ENCODE data around the gene LRCH1.
"Not testable (repeated sequence)": the region's sequence is repeated elsewhere in the genome, so short reads cannot be mapped to it uniquely, and the experiment has no call there.

The LRCH1 gene, protein sequence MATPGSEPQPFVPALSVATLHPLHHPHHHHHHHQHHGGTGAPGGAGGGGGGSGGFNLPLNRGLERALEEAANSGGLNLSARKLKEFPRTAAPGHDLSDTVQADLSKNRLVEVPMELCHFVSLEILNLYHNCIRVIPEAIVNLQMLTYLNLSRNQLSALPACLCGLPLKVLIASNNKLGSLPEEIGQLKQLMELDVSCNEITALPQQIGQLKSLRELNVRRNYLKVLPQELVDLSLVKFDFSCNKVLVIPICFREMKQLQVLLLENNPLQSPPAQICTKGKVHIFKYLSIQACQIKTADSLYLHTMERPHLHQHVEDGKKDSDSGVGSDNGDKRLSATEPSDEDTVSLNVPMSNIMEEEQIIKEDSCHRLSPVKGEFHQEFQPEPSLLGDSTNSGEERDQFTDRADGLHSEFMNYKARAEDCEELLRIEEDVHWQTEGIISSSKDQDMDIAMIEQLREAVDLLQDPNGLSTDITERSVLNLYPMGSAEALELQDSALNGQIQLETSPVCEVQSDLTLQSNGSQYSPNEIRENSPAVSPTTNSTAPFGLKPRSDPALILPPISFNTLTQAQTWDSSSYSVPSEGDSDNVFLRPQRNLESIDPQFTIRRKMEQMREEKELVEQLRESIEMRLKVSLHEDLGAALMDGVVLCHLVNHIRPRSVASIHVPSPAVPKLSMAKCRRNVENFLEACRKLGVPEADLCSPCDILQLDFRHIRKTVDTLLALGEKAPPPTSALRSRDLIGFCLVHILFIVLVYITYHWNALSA

DNA sequence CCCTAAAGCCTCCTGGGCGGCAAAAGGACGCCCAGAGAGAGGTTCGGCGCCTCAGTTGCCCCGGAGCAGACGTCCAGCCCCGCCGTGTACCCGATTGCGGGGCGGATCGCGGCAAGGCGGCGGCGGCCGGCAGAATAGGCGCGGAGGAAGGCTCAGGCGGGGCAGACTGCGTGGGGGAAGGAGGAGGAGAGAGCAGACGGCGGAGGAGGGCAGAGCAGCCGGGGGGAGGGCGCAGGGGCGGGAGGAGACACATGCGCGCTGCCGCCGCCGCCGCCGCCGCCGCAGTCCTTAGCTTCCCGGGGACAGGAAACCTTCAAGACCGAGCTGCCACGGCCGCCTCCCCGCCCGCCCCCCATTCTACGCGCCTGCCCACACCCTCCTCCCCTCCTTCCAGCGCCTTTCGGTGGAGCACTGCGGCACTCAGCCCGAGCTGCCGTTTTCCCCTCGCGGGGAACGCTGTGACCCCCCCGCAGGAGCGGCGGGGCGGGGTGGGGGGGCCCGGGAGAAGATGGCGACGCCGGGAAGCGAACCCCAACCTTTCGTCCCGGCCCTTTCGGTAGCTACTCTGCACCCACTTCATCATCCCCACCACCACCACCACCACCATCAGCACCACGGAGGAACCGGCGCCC is at the start of gene LRCH1:
LRCH1 (plus strand) TSS at position 282 of the 632 bp plus-strand sequence; CDS start at position 509, 227 bp downstream.
- peak within 1 kb of the TSS; percentile 98 for H3K4me3 ChIP-seq (ENCODE audit: low read depth, low read length)
- TF ChIP-seq, protein P1, sequence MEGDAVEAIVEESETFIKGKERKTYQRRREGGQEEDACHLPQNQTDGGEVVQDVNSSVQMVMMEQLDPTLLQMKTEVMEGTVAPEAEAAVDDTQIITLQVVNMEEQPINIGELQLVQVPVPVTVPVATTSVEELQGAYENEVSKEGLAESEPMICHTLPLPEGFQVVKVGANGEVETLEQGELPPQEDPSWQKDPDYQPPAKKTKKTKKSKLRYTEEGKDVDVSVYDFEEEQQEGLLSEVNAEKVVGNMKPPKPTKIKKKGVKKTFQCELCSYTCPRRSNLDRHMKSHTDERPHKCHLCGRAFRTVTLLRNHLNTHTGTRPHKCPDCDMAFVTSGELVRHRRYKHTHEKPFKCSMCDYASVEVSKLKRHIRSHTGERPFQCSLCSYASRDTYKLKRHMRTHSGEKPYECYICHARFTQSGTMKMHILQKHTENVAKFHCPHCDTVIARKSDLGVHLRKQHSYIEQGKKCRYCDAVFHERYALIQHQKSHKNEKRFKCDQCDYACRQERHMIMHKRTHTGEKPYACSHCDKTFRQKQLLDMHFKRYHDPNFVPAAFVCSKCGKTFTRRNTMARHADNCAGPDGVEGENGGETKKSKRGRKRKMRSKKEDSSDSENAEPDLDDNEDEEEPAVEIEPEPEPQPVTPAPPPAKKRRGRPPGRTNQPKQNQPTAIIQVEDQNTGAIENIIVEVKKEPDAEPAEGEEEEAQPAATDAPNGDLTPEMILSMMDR (IDR thresholded peaks at IDR 0.05; ENCODE audit: insufficient read depth, low read depth, low read length, missing control alignments): no peak
- DNase-seq (ENCODE audit: low read depth): peak; percentile 96

DNA sequence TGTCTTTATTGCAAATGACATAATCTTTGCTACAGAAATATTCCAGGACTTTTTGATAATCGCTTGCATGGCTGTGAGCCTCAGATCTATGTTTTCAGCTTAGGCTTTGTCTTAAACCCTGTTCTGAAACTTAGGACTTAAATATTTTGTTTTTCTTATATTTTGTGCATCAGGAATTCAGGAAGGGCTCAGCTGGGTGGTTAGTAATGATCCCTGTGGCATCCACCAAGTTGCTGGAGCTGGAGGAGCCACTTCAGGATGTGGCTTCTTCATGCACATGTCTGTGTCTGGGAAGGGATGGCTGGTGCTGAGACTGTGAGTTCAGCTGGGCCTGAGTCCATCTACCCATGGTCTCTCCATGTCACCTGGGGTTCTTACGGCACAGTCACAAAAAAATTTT is 48.9 kb upstream of the LRCH1 start:
- no peak for DNase-seq (ENCODE audit: low read depth)
- H3K4me3 ChIP-seq (ENCODE audit: low read depth, low read length): no peak overlapping the region
- TF ChIP-seq, protein P1 (IDR thresholded peaks at IDR 0.05; ENCODE audit: insufficient read depth, low read depth, low read length, missing control alignments): no peak

DNA sequence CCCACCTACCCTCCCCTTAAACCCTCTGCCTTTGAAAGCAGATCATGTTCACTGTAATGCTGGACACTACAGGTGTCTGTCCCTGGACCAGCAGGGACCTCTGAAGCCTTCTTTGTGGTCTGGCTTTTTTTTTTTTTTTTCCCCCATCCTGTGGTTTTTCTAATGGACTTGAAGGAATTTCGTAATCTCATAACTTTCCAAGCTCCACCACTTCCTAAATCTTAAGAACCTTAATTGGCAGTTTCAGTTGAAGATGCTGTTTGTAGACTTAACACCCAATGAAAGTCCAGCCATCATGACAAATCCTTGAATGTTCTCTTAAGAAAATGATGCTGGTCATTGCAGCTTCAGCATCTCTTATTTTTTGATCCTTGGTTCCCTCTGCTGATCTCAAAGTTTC is 45.0 kb upstream of the LRCH1 start:
- no peak overlapping the region for H3K4me3 ChIP-seq (ENCODE audit: low read depth, low read length)
- DNase-seq (ENCODE audit: low read depth): no peak
- TF ChIP-seq, protein P1 (IDR thresholded peaks at IDR 0.05; ENCODE audit: insufficient read depth, low read depth, low read length, missing control alignments): no peak

DNA sequence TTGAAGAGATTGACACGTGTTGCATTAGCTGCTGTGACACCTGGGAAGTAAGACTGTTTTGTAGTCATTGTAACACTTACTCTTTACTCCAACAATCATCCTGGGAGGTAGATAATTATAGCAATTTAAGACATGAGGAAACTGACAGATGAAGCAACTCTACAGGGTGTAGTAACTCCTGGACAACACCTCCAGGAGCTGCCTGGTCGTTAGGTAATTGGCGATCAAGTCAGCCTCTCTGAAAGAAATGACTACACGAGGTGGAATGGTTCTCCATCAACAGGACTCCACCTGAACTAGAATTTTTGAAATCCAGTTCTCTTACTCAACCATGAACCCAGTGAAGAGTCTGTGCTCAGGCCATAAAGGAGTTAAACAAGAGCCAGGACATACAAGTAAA is 43.0 kb upstream of the LRCH1 start:
- no peak overlapping the region for H3K4me3 ChIP-seq (ENCODE audit: low read depth, low read length)
- DNase-seq (ENCODE audit: low read depth): no peak
- TF ChIP-seq, protein P1 (IDR thresholded peaks at IDR 0.05; ENCODE audit: insufficient read depth, low read depth, low read length, missing control alignments): no peak

DNA sequence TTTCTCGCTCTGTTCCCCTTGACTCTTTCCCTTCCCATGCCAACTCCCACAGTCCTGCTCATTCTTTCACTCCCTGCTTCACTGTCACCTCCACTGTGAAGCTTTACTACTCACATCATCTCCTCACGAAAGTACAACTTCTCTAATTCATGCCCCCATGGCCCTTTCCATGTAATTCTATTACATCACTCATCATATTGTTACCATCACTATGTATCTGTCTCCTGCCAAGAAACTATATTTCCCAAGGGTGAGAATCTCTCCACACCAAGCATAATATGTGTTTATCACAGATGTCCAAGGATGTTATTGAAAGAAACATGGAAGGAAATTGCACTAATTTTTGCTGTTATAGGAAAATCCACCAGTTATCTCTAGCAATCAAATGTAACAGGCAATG is 37.2 kb upstream of the LRCH1 start:
- TF ChIP-seq, protein P1 (IDR thresholded peaks at IDR 0.05; ENCODE audit: insufficient read depth, low read depth, low read length, missing control alignments): no peak
- no peak overlapping the region for H3K4me3 ChIP-seq (ENCODE audit: low read depth, low read length)
- DNase-seq (ENCODE audit: low read depth): no peak

DNA sequence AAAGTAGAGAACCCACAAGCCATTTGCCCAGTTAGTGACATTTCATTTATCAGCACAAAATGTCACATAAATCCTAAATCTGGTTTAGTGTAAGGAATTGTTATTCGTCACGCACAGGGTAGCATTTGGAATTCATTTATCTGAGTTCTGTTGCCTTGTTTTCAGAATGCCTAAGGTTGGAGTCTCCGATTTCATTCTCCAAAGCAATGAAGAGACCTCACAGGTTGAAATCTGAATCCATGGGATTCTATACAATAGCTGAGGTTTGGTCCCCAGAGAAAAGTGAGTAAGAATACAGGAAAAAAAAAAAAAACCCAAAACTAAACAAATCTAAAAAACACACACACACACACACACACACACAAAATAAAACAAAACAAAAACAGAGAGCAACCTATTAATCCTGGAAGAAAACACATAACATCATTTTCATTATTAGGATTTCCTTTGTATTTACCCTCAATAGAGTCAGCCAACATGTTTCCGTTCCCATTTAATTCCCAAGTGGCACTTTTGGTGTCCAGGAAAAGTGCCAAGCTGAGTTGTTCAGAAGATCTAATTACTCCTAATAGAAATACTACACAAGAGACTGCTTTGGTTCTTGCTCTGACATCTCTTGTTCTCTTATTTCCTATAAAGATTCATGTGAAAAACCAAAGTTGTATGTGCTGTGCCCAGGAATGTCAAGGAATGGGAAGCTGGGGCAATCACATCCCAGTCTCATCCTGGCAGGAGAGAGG is 36.2 kb upstream of the LRCH1 start:
- TF ChIP-seq, protein P1 (IDR thresholded peaks at IDR 0.05; ENCODE audit: insufficient read depth, low read depth, low read length, missing control alignments): no peak
- DNase-seq (ENCODE audit: low read depth): no peak
- H3K4me3 ChIP-seq (ENCODE audit: low read depth, low read length): no peak overlapping the region

DNA sequence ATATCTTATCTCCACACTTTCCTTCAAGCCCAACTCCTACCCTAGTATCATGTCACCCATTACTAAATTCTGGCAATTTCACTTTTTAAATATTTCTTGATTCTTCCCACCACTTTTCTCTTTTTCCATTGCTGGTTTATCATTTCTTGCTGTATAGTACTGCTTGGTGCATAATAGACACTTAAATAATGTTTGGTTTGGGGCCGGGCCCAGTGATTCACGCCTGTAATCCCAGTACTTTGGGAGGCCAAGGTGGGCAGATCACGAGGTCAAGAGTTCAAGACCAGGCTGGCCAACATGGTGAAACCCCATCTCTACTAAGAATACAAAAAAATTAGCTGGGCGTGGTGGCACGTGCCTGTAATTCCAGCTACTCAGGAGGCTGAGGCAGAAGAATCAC is 35.2 kb upstream of the LRCH1 start:
- not testable (repeated sequence) for H3K4me3 ChIP-seq (ENCODE audit: low read depth, low read length)

More for the DNA sequence above, 35.2 kb upstream of the LRCH1 start:
- not testable (repeated sequence) for DNase-seq (ENCODE audit: low read depth)
